ENCODE results near the gene PICALM.

DNA sequence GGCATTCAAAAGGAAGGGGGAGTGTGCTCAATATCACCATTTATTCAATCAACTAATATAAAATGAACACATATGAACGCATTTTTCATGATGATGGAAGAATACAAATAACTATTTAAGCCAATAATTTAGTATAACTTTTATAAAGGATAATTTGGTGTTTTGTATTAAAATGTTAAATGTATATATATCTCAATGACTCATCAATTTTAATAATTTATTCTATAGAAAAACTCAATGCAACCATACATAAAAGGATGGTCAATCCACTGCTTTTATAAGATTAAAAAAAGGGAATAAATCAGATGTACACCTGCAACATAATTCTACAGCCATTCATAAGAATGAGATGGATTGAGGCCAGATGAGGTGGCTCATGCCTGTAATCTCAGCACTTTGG lies 50.6 kb downstream of the PICALM start:
- TF ChIP-seq CHD2 (IDR thresholded peaks at IDR 0.05; ENCODE audit: low read depth, low read length) (no peak), ZNF384 (IDR thresholded peaks at IDR 0.05; ENCODE audit: low read depth, low read length) (no peak), TARDBP (IDR thresholded peaks at IDR 0.05) (no peak), HNRNPLL (IDR thresholded peaks at IDR 0.05; ENCODE audit: low read depth, low read length, poor library complexity, severe bottlenecking) (no peak), FOSL1 (tag; conservative IDR thresholded peaks at IDR 0.05) (no peak), ZZZ3 (IDR thresholded peaks at IDR 0.05) (no peak), TCF7L2 (IDR thresholded peaks at IDR 0.05; ENCODE audit: low read depth, low read length) (no peak), RFX1 (IDR thresholded peaks at IDR 0.05) (no peak), NFE2 (IDR thresholded peaks at IDR 0.05; ENCODE audit: low read depth) (no peak)
- TF ChIP-seq, protein P1, sequence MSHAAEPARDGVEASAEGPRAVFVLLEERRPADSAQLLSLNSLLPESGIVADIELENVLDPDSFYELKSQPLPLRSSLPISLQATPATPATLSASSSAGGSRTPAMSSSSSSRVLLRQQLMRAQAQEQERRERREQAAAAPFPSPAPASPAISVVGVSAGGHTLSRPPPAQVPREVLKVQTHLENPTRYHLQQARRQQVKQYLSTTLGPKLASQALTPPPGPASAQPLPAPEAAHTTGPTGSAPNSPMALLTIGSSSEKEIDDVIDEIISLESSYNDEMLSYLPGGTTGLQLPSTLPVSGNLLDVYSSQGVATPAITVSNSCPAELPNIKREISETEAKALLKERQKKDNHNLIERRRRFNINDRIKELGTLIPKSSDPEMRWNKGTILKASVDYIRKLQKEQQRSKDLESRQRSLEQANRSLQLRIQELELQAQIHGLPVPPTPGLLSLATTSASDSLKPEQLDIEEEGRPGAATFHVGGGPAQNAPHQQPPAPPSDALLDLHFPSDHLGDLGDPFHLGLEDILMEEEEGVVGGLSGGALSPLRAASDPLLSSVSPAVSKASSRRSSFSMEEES (CRISPR knock-in tag; IDR thresholded peaks at IDR 0.05) = no peak
- TF ChIP-seq, protein P2, sequence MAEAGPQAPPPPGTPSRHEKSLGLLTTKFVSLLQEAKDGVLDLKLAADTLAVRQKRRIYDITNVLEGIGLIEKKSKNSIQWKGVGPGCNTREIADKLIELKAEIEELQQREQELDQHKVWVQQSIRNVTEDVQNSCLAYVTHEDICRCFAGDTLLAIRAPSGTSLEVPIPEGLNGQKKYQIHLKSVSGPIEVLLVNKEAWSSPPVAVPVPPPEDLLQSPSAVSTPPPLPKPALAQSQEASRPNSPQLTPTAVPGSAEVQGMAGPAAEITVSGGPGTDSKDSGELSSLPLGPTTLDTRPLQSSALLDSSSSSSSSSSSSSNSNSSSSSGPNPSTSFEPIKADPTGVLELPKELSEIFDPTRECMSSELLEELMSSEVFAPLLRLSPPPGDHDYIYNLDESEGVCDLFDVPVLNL (CRISPR knock-in tag; IDR thresholded peaks at IDR 0.05; ENCODE audit: low read depth) = no peak
- TF ChIP-seq, protein P3, sequence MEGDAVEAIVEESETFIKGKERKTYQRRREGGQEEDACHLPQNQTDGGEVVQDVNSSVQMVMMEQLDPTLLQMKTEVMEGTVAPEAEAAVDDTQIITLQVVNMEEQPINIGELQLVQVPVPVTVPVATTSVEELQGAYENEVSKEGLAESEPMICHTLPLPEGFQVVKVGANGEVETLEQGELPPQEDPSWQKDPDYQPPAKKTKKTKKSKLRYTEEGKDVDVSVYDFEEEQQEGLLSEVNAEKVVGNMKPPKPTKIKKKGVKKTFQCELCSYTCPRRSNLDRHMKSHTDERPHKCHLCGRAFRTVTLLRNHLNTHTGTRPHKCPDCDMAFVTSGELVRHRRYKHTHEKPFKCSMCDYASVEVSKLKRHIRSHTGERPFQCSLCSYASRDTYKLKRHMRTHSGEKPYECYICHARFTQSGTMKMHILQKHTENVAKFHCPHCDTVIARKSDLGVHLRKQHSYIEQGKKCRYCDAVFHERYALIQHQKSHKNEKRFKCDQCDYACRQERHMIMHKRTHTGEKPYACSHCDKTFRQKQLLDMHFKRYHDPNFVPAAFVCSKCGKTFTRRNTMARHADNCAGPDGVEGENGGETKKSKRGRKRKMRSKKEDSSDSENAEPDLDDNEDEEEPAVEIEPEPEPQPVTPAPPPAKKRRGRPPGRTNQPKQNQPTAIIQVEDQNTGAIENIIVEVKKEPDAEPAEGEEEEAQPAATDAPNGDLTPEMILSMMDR (IDR thresholded peaks at IDR 0.05 in 2 of 3, conservative IDR thresholded peaks at IDR 0.05 in 1 of 3; ENCODE audit: insufficient read depth in 2 of 3, low read depth in 1 of 3, low read length in 3 of 3) = no peak
- TF ChIP-seq, protein P4, sequence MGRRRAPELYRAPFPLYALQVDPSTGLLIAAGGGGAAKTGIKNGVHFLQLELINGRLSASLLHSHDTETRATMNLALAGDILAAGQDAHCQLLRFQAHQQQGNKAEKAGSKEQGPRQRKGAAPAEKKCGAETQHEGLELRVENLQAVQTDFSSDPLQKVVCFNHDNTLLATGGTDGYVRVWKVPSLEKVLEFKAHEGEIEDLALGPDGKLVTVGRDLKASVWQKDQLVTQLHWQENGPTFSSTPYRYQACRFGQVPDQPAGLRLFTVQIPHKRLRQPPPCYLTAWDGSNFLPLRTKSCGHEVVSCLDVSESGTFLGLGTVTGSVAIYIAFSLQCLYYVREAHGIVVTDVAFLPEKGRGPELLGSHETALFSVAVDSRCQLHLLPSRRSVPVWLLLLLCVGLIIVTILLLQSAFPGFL (CRISPR knock-in tag; IDR thresholded peaks at IDR 0.05) = no peak

Measured in K562 (cell line).